Mesendoderm (in vitro differentiated cells): ENCODE data around the gene ZDHHC18.

Source experiments
- DNase-seq: peaks from one replicate; pipeline ENCODE4 v3.0.0; 2013
- H2AK5ac ChIP-seq: 2 replicates; pipeline ENCODE4 v1.6.1; 2013; ENCODE audit warnings: low read length, inconsistent platforms
- H2BK120ac ChIP-seq: 2 replicates; pipeline ENCODE4 v1.6.1; 2013; ENCODE audit warnings: low read depth, mild to moderate bottlenecking, low read length, moderate library complexity, mixed read lengths
- H2BK15ac ChIP-seq: replicated peaks from 2 replicates; pipeline ENCODE4 v1.6.1; 2013; ENCODE audit warnings: low read depth, mild to moderate bottlenecking, moderate library complexity
- H2BK5ac ChIP-seq: 2 replicates; pipeline ENCODE4 v1.6.1; 2013; ENCODE audit warnings: low read length, inconsistent platforms
- H3K18ac ChIP-seq: 2 replicates; pipeline ENCODE4 v1.6.1; 2013; ENCODE audit warnings: mild to moderate bottlenecking, low read length, mixed read lengths
- H3K23ac ChIP-seq: one replicate; pipeline ENCODE4 v1.6.1; 2013; ENCODE audit warnings: low read length
- H3K27ac ChIP-seq: 2 replicates; pipeline ENCODE4 v1.5.1; 2013; ENCODE audit warnings: low read depth, mild to moderate bottlenecking, inconsistent platforms, low read length, moderate library complexity
- H3K27me3 ChIP-seq: 2 replicates; pipeline ENCODE4 v1.6.1; 2013; ENCODE audit warnings: low read length, control low read depth, mild to moderate bottlenecking, inconsistent platforms; ENCODE audit not compliant: insufficient read depth, poor library complexity
- H3K36me3 ChIP-seq: 2 replicates; pipeline ENCODE4 v1.6.1; 2013; ENCODE audit warnings: low read length, inconsistent platforms; ENCODE audit not compliant: control insufficient read depth, insufficient read depth
- H3K4ac ChIP-seq: one replicate; pipeline ENCODE4 v1.6.1; 2013; ENCODE audit warnings: low read depth, mild to moderate bottlenecking, low read length, moderate library complexity
- H3K4me1 ChIP-seq: 2 replicates; pipeline ENCODE4 v1.6.1; 2013; ENCODE audit warnings: low read depth, low read length, inconsistent platforms; ENCODE audit not compliant: control insufficient read depth
- H3K4me2 ChIP-seq: 2 replicates; pipeline ENCODE4 v1.6.1; 2013; ENCODE audit warnings: low read length
- H3K4me3 ChIP-seq: 2 replicates; pipeline ENCODE4 v1.5.1; 2013; ENCODE audit warnings: mild to moderate bottlenecking, low read length
- H3K56ac ChIP-seq: one replicate; pipeline ENCODE4 v1.6.1; 2013; ENCODE audit warnings: low read length
- H3K79me1 ChIP-seq: 2 replicates; pipeline ENCODE4 v1.6.1; 2013; ENCODE audit warnings: low read length, inconsistent platforms
- H3K79me2 ChIP-seq: 2 replicates; pipeline ENCODE4 v1.6.1; 2013; ENCODE audit warnings: mild to moderate bottlenecking, low read length; ENCODE audit not compliant: control insufficient read depth, insufficient read depth
- H3K9ac ChIP-seq: 2 replicates; pipeline ENCODE4 v1.6.1; 2013; ENCODE audit warnings: low read length, inconsistent platforms
- H4K5ac ChIP-seq: one replicate; pipeline ENCODE4 v1.6.1; 2013; ENCODE audit warnings: low read length
- H4K8ac ChIP-seq: one replicate; pipeline ENCODE4 v1.6.1; 2013; ENCODE audit warnings: low read depth, mild to moderate bottlenecking, control low read depth, low read length, moderate library complexity
- WGBS: extraction: QIAGEN DNeasy Blood & Tissue Kit; methylation state at CpG from one replicate; pipeline ENCODE4 v1.1.7; 2013; ENCODE audit warnings: low lambda C conversion rate, missing lambda C conversion rate; ENCODE audit not compliant: insufficient coverage; ENCODE audit errors: extremely low coverage; 5-methylcytosine and 5-hydroxymethylcytosine counted together

ZDHHC18 gene

GRCh38 chr1:26783646-26784022, 42.9 kb upstream of the ZDHHC18 start:
- Histone ChIP-seq H3K79me2 (no peaks in the 10 kb centered on the region), H3K23ac (no peak overlapping the region), H3K56ac (no peak overlapping the region), H4K8ac (no peak overlapping the region), H3K18ac (no peak overlapping the region), H3K4me1 (peaks cover 13% of the 10 kb centered on the region), H3K4ac (no peak overlapping the region), H3K36me3 (peaks cover 20% of the 10 kb centered on the region), H2AK5ac (no peak overlapping the region), H3K79me1 (peaks cover 12% of the 10 kb centered on the region), H2BK5ac (no peak overlapping the region), H3K27ac (no peak overlapping the region), H3K4me3 (no peak overlapping the region), H3K4me2 (no peak overlapping the region), H3K27me3 (no peaks in the 10 kb centered on the region), H2BK15ac (no peak overlapping the region), H4K5ac (no peak overlapping the region), H2BK120ac (no peak overlapping the region), H3K9ac (no peak overlapping the region)
- no CpG with 5 or more reads among the region's 5 CpGs for WGBS
- DNase-seq, result no peak

DNA sequence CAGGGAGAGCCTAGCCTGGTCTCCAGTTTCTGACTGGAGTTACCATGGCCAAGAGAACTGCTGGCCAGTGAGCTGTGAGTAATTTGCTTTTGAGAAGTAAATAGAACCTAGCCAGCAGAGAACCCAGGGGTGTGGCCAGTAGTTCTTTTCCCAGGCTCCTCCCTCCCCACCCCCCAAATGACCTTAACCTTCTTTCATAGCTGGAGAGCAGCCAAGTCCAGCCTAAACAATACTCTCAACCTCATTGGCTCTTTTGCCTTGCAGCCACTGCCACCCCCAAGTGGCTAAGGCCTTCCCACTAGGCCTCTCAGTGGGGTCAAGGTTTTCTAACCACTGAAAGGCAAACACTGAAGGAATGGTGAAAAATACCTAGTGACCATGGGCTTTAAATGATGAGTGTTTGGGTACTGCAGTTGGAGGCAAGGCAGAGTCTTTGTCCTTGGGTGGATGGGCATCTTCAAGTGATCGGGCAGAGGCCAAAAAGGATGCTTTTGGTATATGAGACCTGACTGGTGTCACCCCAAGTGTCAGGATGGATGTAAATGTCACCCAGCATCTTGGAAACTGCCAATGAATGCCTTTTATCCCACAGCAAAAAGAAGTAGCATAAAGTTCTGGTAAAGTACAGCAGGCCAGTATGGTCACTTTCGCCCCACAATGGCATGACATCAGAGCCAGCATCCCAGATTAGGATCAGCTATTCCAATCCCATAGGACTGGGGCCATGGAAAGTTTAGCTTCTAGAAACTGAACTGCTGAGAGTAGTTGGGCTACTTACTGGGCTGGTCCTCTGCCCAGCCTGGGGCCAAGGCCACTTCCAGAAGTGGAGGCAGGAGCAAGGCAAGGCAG, 42.2 kb upstream of the ZDHHC18 start:
- H2BK15ac ChIP-seq, result no peak overlapping the region
- no peak overlapping the region for H3K56ac ChIP-seq
- no peak overlapping the region for H4K5ac ChIP-seq
- H3K23ac ChIP-seq, result no peak overlapping the region
- peak; percentile 31 for DNase-seq
- no CpG with 5 or more reads among the region's 2 CpGs for WGBS
- H3K4me2 ChIP-seq, result no peak overlapping the region
- no peak overlapping the region for H4K8ac ChIP-seq
- H2BK120ac ChIP-seq, result no peak overlapping the region
- no peak overlapping the region for H2AK5ac ChIP-seq
- no peak overlapping the region for H3K9ac ChIP-seq
- H3K27me3 ChIP-seq, result no peaks in the 10 kb centered on the region
- no peaks in the 10 kb centered on the region for H3K79me2 ChIP-seq
- H2BK5ac ChIP-seq, result no peak overlapping the region
- no peak overlapping the region for H3K27ac ChIP-seq
- peaks cover 12% of the 10 kb centered on the region for H3K79me1 ChIP-seq
- no peak overlapping the region for H3K4ac ChIP-seq
- H3K4me3 ChIP-seq, result no peak overlapping the region
- H3K4me1 ChIP-seq, result peaks cover 16% of the 10 kb centered on the region
- no peak overlapping the region for H3K18ac ChIP-seq
- peaks cover 16% of the 10 kb centered on the region for H3K36me3 ChIP-seq

DNA sequence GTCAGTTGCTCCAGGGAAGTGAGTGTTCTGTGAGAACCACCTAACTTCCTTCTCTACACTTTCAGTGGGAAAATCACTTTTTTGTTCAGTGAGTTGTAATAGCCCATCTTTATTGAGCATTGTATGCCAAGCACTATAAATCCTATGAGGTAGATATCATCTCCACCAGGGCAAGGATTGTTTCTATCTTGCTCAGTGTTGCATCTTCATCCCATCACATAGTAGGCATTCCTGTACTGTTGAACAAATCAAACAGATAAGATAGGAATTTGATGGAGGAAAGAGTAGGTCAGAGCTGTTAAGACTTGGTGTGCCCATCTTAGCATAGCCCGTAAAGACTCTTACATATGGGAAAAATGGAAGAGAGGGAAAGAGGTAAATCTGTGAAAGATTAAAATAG, 41.6 kb upstream of the ZDHHC18 start:
- no peak overlapping the region for H3K4ac ChIP-seq
- H3K18ac ChIP-seq, result no peak overlapping the region
- H3K27ac ChIP-seq, result no peak overlapping the region
- DNase-seq, result peak; percentile 34
- H3K23ac ChIP-seq, result no peak overlapping the region
- H3K4me2 ChIP-seq, result no peak overlapping the region
- H2BK15ac ChIP-seq, result no peak overlapping the region
- no peak overlapping the region for H4K8ac ChIP-seq
- H4K5ac ChIP-seq, result no peak overlapping the region
- no peaks in the 10 kb centered on the region for H3K79me2 ChIP-seq
- H3K4me1 ChIP-seq, result peaks cover 16% of the 10 kb centered on the region
- H2BK120ac ChIP-seq, result no peak overlapping the region
- H3K79me1 ChIP-seq, result peaks cover 12% of the 10 kb centered on the region
- H2AK5ac ChIP-seq, result no peak overlapping the region
- H3K9ac ChIP-seq, result no peak overlapping the region
- H3K56ac ChIP-seq, result no peak overlapping the region
- H3K27me3 ChIP-seq, result no peaks in the 10 kb centered on the region
- WGBS, result no CpG with 5 or more reads among the region's 1 CpG
- no peak overlapping the region for H3K4me3 ChIP-seq
- H2BK5ac ChIP-seq, result no peak overlapping the region
- peaks cover 11% of the 10 kb centered on the region for H3K36me3 ChIP-seq

- no peak overlapping the region for H3K4me3 ChIP-seq
- no peak overlapping the region for H2BK120ac ChIP-seq
Observed at GRCh38 chr1:26785611-26786436, 40.7 kb upstream of the ZDHHC18 start.

GRCh38 chr1:26786437-26787380, 39.8 kb upstream of the ZDHHC18 start:
- peaks cover 2% of the 10 kb centered on the region for H3K79me1 ChIP-seq
- peak overlapping the region; percentile 81 for H2AK5ac ChIP-seq
- peak overlapping the region; percentile 96 for H4K5ac ChIP-seq
- no peaks in the 10 kb centered on the region for H3K36me3 ChIP-seq
- peak overlapping the region; percentile 90 for H2BK5ac ChIP-seq
- H3K23ac ChIP-seq, result no peak overlapping the region
- H2BK15ac ChIP-seq, result no peak overlapping the region
- peak overlapping the region; percentile 30 for H4K8ac ChIP-seq
- peak overlapping the region; percentile 96 for H3K27ac ChIP-seq
- peak overlapping the region; percentile 84 for H3K4me2 ChIP-seq
- peak overlapping the region; percentile 46 for H3K4ac ChIP-seq
- peaks cover 16% of the 10 kb centered on the region for H3K4me1 ChIP-seq
- H3K27me3 ChIP-seq, result no peaks in the 10 kb centered on the region
- peak overlapping the region; percentile 75 for H3K18ac ChIP-seq
- no peaks in the 10 kb centered on the region for H3K79me2 ChIP-seq
- peak overlapping the region; percentile 84 for H3K9ac ChIP-seq
- peak overlapping the region; percentile 94 for H3K56ac ChIP-seq
- WGBS, result no CpG with 5 or more reads among the region's 12 CpGs
- H2BK120ac ChIP-seq, result peak overlapping the region; percentile 8
- no peak overlapping the region for H3K4me3 ChIP-seq
- peak; percentile 89 for DNase-seq

More at GRCh38 chr1:26785611-26786436, 40.7 kb upstream of the ZDHHC18 start:
- H3K27me3 ChIP-seq, result no peaks in the 10 kb centered on the region
- H3K27ac ChIP-seq, result peak overlapping the region; percentile 92
- H2AK5ac ChIP-seq, result peak overlapping the region; percentile 73
- peaks cover 16% of the 10 kb centered on the region for H3K4me1 ChIP-seq
- peaks cover 4% of the 10 kb centered on the region for H3K79me1 ChIP-seq
- H2BK15ac ChIP-seq, result no peak overlapping the region
- H3K36me3 ChIP-seq, result peaks cover 2% of the 10 kb centered on the region
- no peak overlapping the region for H4K5ac ChIP-seq
- peak overlapping the region; percentile 25 for H3K18ac ChIP-seq
- H3K4ac ChIP-seq, result no peak overlapping the region
- H3K9ac ChIP-seq, result peak overlapping the region; percentile 54
- H3K23ac ChIP-seq, result no peak overlapping the region
- no peak overlapping the region for H3K4me2 ChIP-seq
- WGBS, result no CpG with 5 or more reads among the region's 5 CpGs
- H3K79me2 ChIP-seq, result no peaks in the 10 kb centered on the region
- peak; percentile 35 for DNase-seq
- H2BK5ac ChIP-seq, result peak overlapping the region; percentile 51
- no peak overlapping the region for H4K8ac ChIP-seq
- peak overlapping the region; percentile 79 for H3K56ac ChIP-seq
